Uterus (tissue), 2 donors: ENCODE measurements around the gene PRSS53.

Source experiments
- CTCF ChIP-seq, 4 experiments: fragments of 200-600 bp in 2 of 4; fragments of 450-650 bp in 2 of 4; sonication (generic) in 2 of 4; IDR thresholded peaks; one replicate each; pipeline ENCODE4 v1.5.1; 2016 to 2019; ENCODE audit warnings: antibody characterized with exemption in 4 of 4, mild to moderate bottlenecking in 2 of 4, moderate library complexity in 1 of 4
- POLR2A ChIP-seq, 2 donors: fragments of 450-650 bp; IDR thresholded peaks; one replicate each; pipeline ENCODE4 v1.6.1; 2016; ENCODE audit warnings: antibody characterized with exemption in 2 of 2, mild to moderate bottlenecking in 1 of 2, moderate library complexity in 1 of 2

GRCh38 chr16:31072540-31073141, 16.1 kb downstream of the PRSS53 start:
- TF ChIP-seq POLR2A (IDR thresholded peaks at IDR 0.05) = no peak
- no peak for TF ChIP-seq CTCF (IDR thresholded peaks at IDR 0.05)
